ENCODE measurements around the gene BBLN.

BBLN gene

GRCh38 chr9:128145951-128146351, 14.1 kb upstream of the BBLN start:
- no peak for DNase-seq

DNA sequence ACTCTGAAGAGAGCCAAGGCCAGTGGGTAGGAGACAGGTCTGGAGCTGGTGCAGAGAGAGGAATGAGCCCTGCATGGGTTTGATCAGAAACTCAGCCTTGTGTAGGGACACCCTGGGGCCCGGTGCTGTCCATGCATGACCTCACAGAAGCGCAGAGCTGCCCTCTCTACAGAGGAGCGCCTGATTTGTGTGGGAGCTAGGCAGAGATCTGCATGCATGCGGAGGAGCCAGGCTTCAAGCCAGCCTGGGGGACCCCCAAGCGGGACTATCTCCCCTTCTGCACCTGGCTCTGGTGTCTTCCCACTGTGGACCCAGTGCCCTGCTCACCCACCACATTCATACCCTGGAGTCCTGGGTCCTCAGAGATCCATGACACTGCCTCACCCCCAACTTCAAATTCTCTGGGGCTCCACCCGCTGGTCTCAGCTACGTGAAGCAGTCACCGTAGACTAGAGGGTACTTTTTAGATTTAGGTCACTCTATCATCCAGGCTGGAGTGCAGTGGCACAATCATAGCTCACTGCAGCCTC, 13.4 kb upstream of the BBLN start:
- DNase-seq, result no peak

- DNase-seq, result no peak
Observed at GRCh38 chr9:128148509-128149000, 11.5 kb upstream of the BBLN start.

GRCh38 chr9:128149001-128149701, 10.9 kb upstream of the BBLN start, which contains the start of gene LCN2:
LCN2 (plus strand) TSS chr9:128149453; CDS start chr9:128149526, 73 bp downstream.
- no peak for DNase-seq

DNA sequence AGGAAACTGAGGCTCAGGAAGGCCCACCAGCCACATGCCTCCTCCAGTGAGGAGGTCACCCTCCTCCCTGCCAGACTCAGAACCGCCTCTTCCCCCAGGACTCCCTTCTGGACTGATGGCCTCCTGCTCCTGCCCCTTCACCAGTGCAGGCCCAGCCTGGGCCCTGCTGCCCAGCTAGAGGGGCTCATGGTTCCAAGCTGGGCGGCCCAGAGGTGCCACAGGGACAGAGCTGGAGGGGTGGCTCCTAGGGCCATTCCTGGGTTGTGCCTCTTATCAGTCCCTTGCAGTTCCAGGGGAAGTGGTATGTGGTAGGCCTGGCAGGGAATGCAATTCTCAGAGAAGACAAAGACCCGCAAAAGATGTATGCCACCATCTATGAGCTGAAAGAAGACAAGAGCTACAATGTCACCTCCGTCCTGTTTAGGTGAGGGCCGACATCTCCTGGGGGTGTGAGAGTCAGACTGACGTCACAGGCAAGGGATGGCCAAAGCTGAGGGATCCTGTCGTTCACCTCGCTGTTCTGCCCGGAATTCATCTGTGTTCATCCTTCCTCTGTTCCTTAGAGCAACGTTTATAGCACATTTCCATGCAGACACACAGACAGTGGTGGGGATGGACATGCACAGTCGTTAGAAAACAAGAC, 10.0 kb upstream of the BBLN start:
- DNase-seq, result peak; percentile 93

DNA sequence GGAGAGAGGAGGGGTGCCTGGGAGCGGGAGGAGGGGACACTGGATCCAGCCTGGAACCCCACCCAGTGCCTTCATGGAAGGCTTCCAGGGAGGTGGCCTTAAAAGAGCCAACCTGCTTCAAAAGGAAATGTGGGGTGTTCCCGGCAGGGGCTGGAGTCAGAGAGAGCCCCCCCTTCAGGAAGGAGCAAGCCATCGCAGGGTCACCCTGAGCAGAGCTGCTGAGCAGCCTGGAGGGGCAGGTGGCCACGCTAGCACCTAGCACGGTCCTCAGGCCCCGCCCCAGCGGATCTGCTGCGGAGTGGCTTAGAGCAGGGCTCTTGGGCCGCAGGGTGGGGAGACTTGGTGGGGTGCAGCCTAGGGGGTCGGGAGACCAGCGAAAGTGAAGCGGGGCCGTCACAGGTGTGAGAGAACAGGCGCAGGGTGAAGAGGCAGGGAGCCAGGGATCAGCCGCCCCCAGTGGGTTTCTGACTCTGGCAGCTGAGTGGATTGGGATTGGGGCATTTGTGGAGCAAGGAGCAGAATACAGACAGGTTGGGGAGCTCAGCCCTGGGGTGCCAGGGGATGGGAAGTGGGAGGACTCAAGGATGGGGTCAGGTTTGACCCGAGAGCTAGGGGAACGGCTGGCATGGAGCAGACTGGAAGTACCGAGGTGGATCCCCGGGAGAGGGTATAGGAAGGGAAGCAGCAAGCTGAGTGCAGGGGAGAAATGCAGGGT, 9.3 kb upstream of the BBLN start:
- DNase-seq, result peak; percentile 81

- no peak for DNase-seq
Observed at GRCh38 chr9:128151309-128152132, 8.5 kb upstream of the BBLN start.

DNA sequence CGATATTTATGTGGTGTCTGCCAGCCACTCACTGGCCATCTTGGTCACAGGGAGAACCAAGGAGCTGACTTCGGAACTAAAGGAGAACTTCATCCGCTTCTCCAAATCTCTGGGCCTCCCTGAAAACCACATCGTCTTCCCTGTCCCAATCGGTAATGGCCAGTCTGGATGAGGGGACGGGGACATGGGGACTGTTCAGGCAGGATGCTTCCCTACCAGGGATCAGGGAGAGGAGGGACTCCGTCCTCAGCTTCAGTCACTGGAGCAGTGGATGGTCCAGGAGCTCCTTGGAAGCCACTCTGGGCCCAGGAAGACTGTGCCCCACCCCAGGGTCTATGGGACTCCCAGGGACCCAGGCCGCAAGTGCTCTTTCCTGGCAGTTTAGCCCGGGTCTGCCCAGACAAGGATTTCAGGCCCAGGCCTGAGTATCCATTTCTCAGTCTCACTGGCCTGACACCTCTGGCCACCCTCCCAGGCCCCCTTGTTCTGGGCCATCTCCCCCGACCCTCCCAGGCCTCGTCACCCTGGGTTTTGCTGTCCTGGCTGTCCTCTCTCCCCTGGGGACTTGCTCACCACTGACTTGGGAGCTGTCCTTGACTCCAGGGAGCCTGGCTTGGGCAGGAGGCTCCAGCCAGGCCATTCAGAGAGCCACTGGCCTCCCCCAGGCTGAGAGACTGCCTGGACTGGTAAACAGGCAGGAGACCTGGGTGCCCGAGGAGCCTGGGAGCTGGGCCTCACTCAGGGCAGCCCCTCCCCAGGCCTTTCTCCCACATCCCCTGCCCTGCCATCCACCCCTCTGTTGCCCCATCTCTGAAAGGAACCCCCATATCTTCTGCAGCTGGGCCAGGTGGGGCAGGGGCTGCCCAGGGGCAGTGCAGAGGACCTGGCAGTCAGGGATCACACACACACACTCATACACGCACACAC, 7.7 kb upstream of the BBLN start:
- no peak for DNase-seq

DNA sequence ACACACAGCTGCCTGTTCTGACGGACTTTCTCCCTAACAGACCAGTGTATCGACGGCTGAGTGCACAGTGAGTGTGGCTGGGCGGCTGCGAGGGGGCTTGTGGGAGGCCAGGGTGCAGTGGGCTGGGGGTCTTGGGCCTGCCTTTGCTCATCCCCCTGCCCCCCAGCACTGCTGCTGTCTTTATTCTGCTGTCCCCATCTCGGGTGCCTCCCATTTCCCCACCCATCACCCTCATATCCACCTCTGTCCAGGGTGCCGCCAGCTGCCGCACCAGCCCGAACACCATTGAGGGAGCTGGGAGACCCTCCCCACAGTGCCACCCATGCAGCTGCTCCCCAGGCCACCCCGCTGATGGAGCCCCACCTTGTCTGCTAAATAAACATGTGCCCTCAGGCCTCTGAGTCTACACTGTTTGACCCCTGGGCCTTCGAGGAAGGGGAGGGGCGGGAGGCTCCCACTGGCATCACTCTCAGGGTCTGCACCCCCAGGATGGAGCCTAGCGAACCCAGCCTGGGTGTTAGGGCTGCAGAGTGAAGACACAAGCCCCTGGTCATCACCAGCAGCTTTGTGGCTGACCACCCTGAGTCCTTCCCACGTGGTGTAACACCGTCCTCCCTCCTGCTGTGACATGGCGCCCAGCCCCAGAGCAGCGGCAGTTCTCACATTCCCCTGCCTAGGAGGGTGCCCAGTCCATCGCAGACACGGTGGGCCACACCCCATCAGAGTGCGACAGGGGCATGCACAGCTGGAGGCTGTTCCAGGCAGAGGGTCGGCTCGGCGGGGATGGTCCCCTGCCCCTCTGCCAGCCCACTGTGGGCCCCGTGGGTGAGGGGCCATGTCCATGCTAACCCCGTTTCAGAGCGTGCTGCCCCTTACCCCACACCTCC, 6.8 kb upstream of the BBLN start:
- no peak for DNase-seq

DNA sequence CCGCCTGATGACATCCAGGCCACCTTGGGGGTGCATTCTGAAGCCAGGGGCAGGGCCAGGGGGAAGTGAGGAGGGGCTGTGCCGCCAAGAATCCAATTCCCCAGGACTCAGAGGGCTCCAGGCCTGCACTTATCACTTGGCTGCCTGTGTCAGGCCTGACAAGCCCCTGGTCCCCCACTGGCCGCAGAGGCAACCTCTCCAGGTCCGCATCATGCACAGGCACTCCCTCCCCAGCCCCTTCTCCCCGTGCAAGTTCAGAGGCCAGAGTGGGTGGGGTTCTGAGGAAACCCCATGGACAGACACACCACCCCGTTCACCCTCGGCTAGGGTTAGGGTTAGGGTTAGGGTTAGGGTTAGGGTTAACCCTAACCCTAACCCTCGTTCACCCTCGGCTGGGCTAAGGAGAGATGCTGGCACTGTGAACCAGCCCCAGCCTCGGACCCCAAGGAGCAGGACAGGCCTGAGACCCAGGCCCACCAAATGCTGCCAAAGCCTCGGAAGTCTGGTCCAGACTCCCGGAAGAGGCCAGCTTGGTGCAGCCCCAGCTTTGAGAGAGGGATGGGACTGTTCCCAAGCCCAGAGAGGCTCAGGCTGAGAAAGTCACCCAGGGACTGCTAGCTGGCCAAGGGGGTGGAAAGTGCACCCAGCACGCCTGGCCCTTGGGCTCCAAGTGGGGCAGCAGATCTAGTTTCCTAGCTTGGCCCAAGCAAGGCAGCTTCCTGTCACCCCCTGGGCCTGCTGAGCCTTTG, 5.9 kb upstream of the BBLN start:
- no peak for DNase-seq

- DNase-seq, result no peak
Observed at GRCh38 chr9:128155736-128156500, 4.1 kb upstream of the BBLN start.

GRCh38 chr9:128159522-128159783, 612 bp upstream of the BBLN start:
- DNase-seq, result peak; percentile 80

- peak; percentile 63 for DNase-seq
Observed at GRCh38 chr9:128160603-128160987, 530 bp downstream of the BBLN start.

DNA sequence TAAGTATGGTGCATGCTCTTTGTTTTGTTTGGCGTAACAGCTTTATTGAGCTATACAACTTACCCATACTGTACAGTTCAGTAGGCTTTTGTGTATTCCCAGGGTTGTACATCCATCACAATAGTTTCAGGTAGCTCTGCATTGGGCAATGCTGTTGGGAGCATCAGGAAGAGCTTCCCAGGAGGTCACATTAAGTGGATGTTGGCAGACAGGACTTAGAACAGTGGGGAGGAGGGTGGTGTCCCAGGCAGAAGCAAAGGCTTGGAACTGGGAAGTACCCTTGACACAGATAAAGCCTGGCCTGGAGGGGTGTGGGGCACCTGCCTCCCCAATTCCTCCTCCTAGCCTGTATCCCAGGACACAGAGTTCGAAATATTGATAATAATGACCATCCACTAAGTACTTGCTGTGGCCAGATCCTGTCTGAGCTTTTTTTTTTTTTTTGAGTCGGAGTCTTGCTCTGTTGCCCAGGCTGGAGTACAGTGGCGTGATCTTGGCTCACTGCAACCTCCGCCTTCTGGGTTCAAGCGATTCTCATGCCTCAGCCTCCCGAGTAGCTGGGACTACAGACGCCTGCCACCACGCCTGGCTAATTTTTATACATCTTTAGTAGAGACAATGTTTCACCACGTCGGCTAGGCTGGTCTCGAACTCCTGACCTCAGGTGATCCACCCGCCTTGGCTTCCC, 1.3 kb downstream of the BBLN start:
- DNase-seq, result no peak

- no peak for DNase-seq
Observed at GRCh38 chr9:128162215-128163026, 2.4 kb downstream of the BBLN start.

- DNase-seq, result no peak
Observed at GRCh38 chr9:128163027-128163515, 3.0 kb downstream of the BBLN start.

- DNase-seq, result no peak
Observed at GRCh38 chr9:128163523-128164306, 3.6 kb downstream of the BBLN start.
